GM21367 (cell line): ENCODE data around the gene ZNF316.

Experiments
- ATAC-seq: cut with Tn5 transposase; IDR thresholded peaks from one replicate; pipeline ENCODE4 v1.9.1; 2021; ENCODE audit not compliant: unreplicated experiment

The ZNF316 gene

GRCh38 chr7:6680146-6680545 is 43.0 kb downstream of the ZNF316 start:
- no peak for ATAC-seq

GRCh38 chr7:6691103-6691502 is 54.0 kb downstream of the ZNF316 start:
- no peak for ATAC-seq

GRCh38 chr7:6691609-6692106 is 54.5 kb downstream of the ZNF316 start:
- no peak for ATAC-seq

- ATAC-seq = no peak
Observed at GRCh38 chr7:6700793-6701192, 63.7 kb downstream of the ZNF316 start.

GRCh38 chr7:6701860-6702259 is 64.7 kb downstream of the ZNF316 start:
- ATAC-seq = no peak
